SU-DHL-6 (cell line): Measurements from ENCODE around the gene LCNL1.

Experiments used
- H2AFZ ChIP-seq: fragments of 200-600 bp; sonication (generic); 2 replicates; pipeline ENCODE4 v1.6.1; 2014; ENCODE audit warnings: low read depth, mild to moderate bottlenecking, moderate library complexity, mixed read lengths, antibody characterized with exemption, low read length; ENCODE audit not compliant: severe bottlenecking
- H3F3A ChIP-seq: fragments of 200-600 bp; shearing (Covaris generic); 2 replicates; pipeline ENCODE4 v1.6.0; 2016; ENCODE audit warnings: antibody characterized with exemption, mild to moderate bottlenecking; ENCODE audit not compliant: insufficient read depth
- H3K27ac ChIP-seq: fragments of 200-600 bp; sonication (generic); 2 replicates; pipeline ENCODE4 v1.5.1; 2016; ENCODE audit warnings: low read depth, mild to moderate bottlenecking, low read length, moderate library complexity, mixed read lengths
- H3K27me3 ChIP-seq: fragments of 200-600 bp; sonication (generic), shearing (Covaris generic); 2 replicates; pipeline ENCODE4 v1.6.0; 2014; ENCODE audit warnings: mild to moderate bottlenecking, low read length
- H3K36me3 ChIP-seq: fragments of 200-600 bp; sonication (generic); 2 replicates; pipeline ENCODE4 v1.6.1; 2014; ENCODE audit warnings: mild to moderate bottlenecking, low read length, mixed read lengths
- H3K4me2 ChIP-seq: fragments of 300-600, 200-600 bp; shearing (Covaris generic), sonication (generic); 2 replicates; pipeline ENCODE4 v1.6.0; 2014; ENCODE audit warnings: low read length, low read depth, mild to moderate bottlenecking; ENCODE audit not compliant: poor library complexity, severe bottlenecking
- H3K4me3 ChIP-seq: fragments of 200-600 bp; sonication (generic); 2 replicates; pipeline ENCODE4 v1.5.1; 2014; ENCODE audit warnings: antibody characterized with exemption, low read length, mild to moderate bottlenecking, mixed read lengths; ENCODE audit not compliant: insufficient read depth, poor library complexity, severe bottlenecking
- H3K79me2 ChIP-seq: fragments of 200-600 bp; sonication (generic); 2 replicates; pipeline ENCODE4 v1.6.1; 2014; ENCODE audit warnings: mild to moderate bottlenecking, low read length, moderate library complexity; ENCODE audit not compliant: insufficient read depth
- H3K9ac ChIP-seq: fragments of 200-600 bp; sonication (generic); 2 replicates; pipeline ENCODE4 v1.7.0; 2014; ENCODE audit warnings: mild to moderate bottlenecking, low read length
- H3K9me2 ChIP-seq: fragments of 200-600 bp; sonication (generic); replicated peaks from 2 replicates; pipeline ENCODE4 v1.6.1; 2014; ENCODE audit warnings: low read length; ENCODE audit not compliant: insufficient read depth
- H3K9me3 ChIP-seq: fragments of 200-600 bp; sonication (generic); 2 replicates; pipeline ENCODE4 v1.6.1; 2014; ENCODE audit warnings: low read length, mixed read lengths; ENCODE audit not compliant: insufficient read depth
- H4K20me1 ChIP-seq: fragments of 200-600 bp; sonication (generic); 2 replicates; pipeline ENCODE4 v1.6.1; 2014; ENCODE audit warnings: low read depth, mild to moderate bottlenecking, antibody characterized with exemption, low read length, moderate library complexity, mixed read lengths
- EZH2phosphoT487 ChIP-seq: fragments of 200-600 bp; sonication (generic), shearing (Covaris generic); conservative IDR thresholded peaks from 2 replicates; pipeline ENCODE4 v1.6.1; 2018; ENCODE audit warnings: mild to moderate bottlenecking, antibody characterized with exemption, low read length, moderate library complexity, mixed read lengths
- TF ChIP-seq, protein P1 (sequence below): fragments of 200-600 bp; sonication (generic); IDR thresholded peaks from one replicate; pipeline ENCODE4 v1.5.1; 2017; ENCODE audit warnings: antibody characterized with exemption, mild to moderate bottlenecking, low read length, moderate library complexity; ENCODE audit not compliant: insufficient read depth, poor library complexity, severe bottlenecking

The LCNL1 gene

DNA sequence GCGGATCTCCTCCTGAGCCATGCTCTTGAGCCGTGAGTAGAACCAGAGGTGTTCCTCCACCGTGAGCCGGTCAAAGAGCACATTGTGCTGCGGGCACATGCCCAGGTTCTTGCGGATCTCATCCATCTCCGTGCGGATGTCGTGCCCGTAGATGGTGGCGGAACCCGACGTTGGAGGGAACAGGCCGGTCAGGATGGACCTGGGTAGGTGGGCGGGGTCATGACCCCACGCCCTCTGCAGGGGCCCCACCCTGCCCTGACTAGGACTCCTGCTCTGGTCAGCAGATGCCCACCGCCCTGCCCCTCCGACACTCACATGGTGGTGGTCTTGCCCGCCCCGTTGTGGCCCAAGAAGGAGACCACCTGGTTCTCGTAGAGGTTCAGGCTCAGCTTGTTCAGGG, 33.2 kb downstream of the LCNL1 start:
- Histone ChIP-seq H3K27me3 (no peaks in the 10 kb centered on the region), H3K36me3 (no peaks in the 10 kb centered on the region), H3K27ac (no peak overlapping the region), H3K79me2 (no peaks in the 10 kb centered on the region), H3K9ac (no peak overlapping the region), H3F3A (no peaks in the 10 kb centered on the region), H3K9me3 (no peaks in the 10 kb centered on the region), H3K4me2 (no peak overlapping the region), H3K9me2 (no peaks in the 10 kb centered on the region), H2AFZ (no peak overlapping the region), H3K4me3 (no peak overlapping the region), H4K20me1 (no peaks in the 10 kb centered on the region)
- TF ChIP-seq, protein P1, sequence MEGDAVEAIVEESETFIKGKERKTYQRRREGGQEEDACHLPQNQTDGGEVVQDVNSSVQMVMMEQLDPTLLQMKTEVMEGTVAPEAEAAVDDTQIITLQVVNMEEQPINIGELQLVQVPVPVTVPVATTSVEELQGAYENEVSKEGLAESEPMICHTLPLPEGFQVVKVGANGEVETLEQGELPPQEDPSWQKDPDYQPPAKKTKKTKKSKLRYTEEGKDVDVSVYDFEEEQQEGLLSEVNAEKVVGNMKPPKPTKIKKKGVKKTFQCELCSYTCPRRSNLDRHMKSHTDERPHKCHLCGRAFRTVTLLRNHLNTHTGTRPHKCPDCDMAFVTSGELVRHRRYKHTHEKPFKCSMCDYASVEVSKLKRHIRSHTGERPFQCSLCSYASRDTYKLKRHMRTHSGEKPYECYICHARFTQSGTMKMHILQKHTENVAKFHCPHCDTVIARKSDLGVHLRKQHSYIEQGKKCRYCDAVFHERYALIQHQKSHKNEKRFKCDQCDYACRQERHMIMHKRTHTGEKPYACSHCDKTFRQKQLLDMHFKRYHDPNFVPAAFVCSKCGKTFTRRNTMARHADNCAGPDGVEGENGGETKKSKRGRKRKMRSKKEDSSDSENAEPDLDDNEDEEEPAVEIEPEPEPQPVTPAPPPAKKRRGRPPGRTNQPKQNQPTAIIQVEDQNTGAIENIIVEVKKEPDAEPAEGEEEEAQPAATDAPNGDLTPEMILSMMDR, result no peak
- TF ChIP-seq EZH2phosphoT487, result no peak

DNA sequence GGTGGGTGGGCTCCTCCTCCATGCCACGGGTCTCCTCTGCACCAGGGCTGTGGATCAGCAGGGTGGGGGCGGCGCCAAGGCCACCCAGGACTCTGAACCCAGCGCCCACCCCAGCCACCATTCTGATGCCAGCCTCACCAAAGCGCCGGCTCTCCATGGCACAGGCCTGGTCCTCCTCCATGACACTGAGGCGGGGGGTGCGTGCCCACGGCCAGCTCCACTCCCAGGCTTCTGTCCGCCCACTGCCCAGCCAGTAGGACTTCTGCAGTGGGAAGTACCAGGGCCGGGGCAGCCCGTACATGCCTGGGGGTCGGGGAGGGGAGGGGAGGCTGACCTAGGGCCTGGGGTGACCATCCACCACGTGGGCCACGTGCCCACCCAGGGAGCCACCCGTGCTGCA, 33.6 kb downstream of the LCNL1 start:
- no peak overlapping the region for H2AFZ ChIP-seq
- no peaks in the 10 kb centered on the region for H3K36me3 ChIP-seq
- no peak overlapping the region for H3K9ac ChIP-seq
- no peaks in the 10 kb centered on the region for H3K27me3 ChIP-seq
- no peaks in the 10 kb centered on the region for H3K9me3 ChIP-seq
- H4K20me1 ChIP-seq, result no peaks in the 10 kb centered on the region
- H3K27ac ChIP-seq, result no peak overlapping the region
- no peaks in the 10 kb centered on the region for H3F3A ChIP-seq
- H3K79me2 ChIP-seq, result no peaks in the 10 kb centered on the region
- no peak for TF ChIP-seq EZH2phosphoT487
- TF ChIP-seq, protein P1, result no peak
- no peak overlapping the region for H3K4me2 ChIP-seq
- no peak overlapping the region for H3K4me3 ChIP-seq
- no peaks in the 10 kb centered on the region for H3K9me2 ChIP-seq

DNA sequence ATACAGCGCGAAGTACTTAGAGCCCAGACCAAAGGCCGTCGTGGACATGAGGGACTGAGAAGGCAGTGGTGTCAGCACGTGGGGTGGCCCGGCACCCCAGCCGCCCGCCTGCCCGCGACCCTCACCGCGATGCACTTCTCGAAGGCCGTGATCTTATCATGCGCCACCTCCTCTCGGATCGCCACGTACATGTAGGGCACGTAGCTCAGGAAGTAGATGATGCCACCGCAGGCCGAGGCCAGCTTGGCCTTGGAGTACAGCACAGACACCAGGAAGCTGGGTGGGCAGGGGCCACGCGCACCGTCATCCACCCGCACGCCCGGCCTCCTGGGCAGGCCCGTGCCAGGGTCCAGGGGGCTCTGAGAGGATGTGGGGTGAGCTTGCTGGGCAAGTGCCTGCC, 34.3 kb downstream of the LCNL1 start:
- Histone ChIP-seq H3F3A (no peaks in the 10 kb centered on the region), H3K9me2 (no peaks in the 10 kb centered on the region), H4K20me1 (no peaks in the 10 kb centered on the region), H3K4me3 (no peak overlapping the region), H3K4me2 (no peak overlapping the region), H3K9me3 (no peaks in the 10 kb centered on the region), H3K27ac (no peak overlapping the region), H3K79me2 (no peaks in the 10 kb centered on the region), H3K27me3 (no peaks in the 10 kb centered on the region), H3K36me3 (no peaks in the 10 kb centered on the region), H3K9ac (no peak overlapping the region), H2AFZ (no peak overlapping the region)
- TF ChIP-seq, protein P1, result no peak
- TF ChIP-seq EZH2phosphoT487, result no peak
